ENCODE results near the gene NUAK1.

- TF ChIP-seq, protein P1, sequence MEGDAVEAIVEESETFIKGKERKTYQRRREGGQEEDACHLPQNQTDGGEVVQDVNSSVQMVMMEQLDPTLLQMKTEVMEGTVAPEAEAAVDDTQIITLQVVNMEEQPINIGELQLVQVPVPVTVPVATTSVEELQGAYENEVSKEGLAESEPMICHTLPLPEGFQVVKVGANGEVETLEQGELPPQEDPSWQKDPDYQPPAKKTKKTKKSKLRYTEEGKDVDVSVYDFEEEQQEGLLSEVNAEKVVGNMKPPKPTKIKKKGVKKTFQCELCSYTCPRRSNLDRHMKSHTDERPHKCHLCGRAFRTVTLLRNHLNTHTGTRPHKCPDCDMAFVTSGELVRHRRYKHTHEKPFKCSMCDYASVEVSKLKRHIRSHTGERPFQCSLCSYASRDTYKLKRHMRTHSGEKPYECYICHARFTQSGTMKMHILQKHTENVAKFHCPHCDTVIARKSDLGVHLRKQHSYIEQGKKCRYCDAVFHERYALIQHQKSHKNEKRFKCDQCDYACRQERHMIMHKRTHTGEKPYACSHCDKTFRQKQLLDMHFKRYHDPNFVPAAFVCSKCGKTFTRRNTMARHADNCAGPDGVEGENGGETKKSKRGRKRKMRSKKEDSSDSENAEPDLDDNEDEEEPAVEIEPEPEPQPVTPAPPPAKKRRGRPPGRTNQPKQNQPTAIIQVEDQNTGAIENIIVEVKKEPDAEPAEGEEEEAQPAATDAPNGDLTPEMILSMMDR (IDR thresholded peaks at IDR 0.05): no peak
- TF ChIP-seq POLR2A (IDR thresholded peaks at IDR 0.05; ENCODE audit: low read depth): no peak
- no peak for TF ChIP-seq POLR2AphosphoS5 (IDR thresholded peaks at IDR 0.05)
- no peak for TF ChIP-seq EP300 (IDR thresholded peaks at IDR 0.05)
Measured at GRCh38 chr12:106094304-106094703, 44.5 kb downstream of the NUAK1 start.
